Neural cell (in vitro differentiated cells): Measurements from ENCODE around the gene SHC2.

Experiments
- CTCF ChIP-seq: fragments of 450-650 bp; IDR thresholded peaks from 2 replicates; pipeline ENCODE4 v1.5.1; 2014; ENCODE audit warnings: antibody characterized with exemption, mild to moderate bottlenecking, moderate library complexity; ENCODE audit not compliant: poor library complexity, severe bottlenecking
- POLR2AphosphoS5 ChIP-seq: IDR thresholded peaks from 2 replicates; pipeline ENCODE4 v1.6.1; 2012
- RAD21 ChIP-seq: fragments of 450-650 bp; conservative IDR thresholded peaks from 2 replicates; pipeline ENCODE4 v1.6.1; 2014; ENCODE audit warnings: antibody characterized with exemption, mild to moderate bottlenecking, moderate library complexity
- TAF1 ChIP-seq: IDR thresholded peaks from 2 replicates; pipeline ENCODE4 v1.6.1; 2012; ENCODE audit warnings: low read depth

- no peak for TF ChIP-seq CTCF
- no peak for TF ChIP-seq POLR2AphosphoS5
- no peak for TF ChIP-seq RAD21
- no peak for TF ChIP-seq TAF1
Measured at GRCh38 chr19:467554-467953, 6.7 kb upstream of the SHC2 start.
